Kidney epithelial cell (primary cell): ENCODE measurements around the gene GIPC3. TPM values are rescaled to one million over a fixed set of nuclear protein-coding genes. Genes with fewer than 3 reads are reported as not detected.

Experiments used
- DNase-seq: peaks from one replicate; pipeline ENCODE4 v3.0.0-alpha.2; 2010; ENCODE audit warnings: low read depth
- H3K27me3 ChIP-seq: 2 replicates; pipeline ENCODE4 v1.6.0; 2011; ENCODE audit warnings: low read length; ENCODE audit not compliant: control insufficient read depth, insufficient read depth
- H3K36me3 ChIP-seq: 2 replicates; pipeline ENCODE4 v1.5.1; 2011; ENCODE audit warnings: low read length; ENCODE audit not compliant: control insufficient read depth, insufficient read depth
- H3K4me3 ChIP-seq: 2 replicates; pipeline ENCODE4 v1.5.1; 2011; ENCODE audit warnings: low read depth, mild to moderate bottlenecking, control low read depth, low read length
- CTCF ChIP-seq: IDR thresholded peaks from 2 replicates; pipeline ENCODE4 v1.5.1; 2011; ENCODE audit warnings: mild to moderate bottlenecking, moderate library complexity, low read length, control low read depth, inconsistent platforms; ENCODE audit not compliant: insufficient read depth, poor library complexity, severe bottlenecking
- total RNA-seq: library from RNA; depleted of rRNA; stranded (reverse); fragments of >200 nt; gene quantifications from 2 replicates; pipeline ENCODE4 v1.2.3, GENCODE V29; 2015

GIPC3 gene
- total RNA-seq, 1 donor from 2014 or later: 0.21 TPM

- TF ChIP-seq CTCF: no peak
- no peaks in the 10 kb centered on the region for H3K36me3 ChIP-seq
These were observed 25.8 kb downstream of the GIPC3 start for GRCh38 chr19:3610745-3611717.

GRCh38 chr19:3611841-3612240 lies 26.6 kb downstream of the GIPC3 start:
- H3K27me3 ChIP-seq: no peaks in the 10 kb centered on the region
- no peaks in the 10 kb centered on the region for H3K36me3 ChIP-seq
- H3K4me3 ChIP-seq: no peak overlapping the region
- TF ChIP-seq CTCF: no peak
- no peak for DNase-seq

More at GRCh38 chr19:3610745-3611717, 25.8 kb downstream of the GIPC3 start:
- H3K27me3 ChIP-seq: no peaks in the 10 kb centered on the region
- no peak overlapping the region for H3K4me3 ChIP-seq
- DNase-seq: no peak

GRCh38 chr19:3612330-3612729 lies 27.1 kb downstream of the GIPC3 start:
- Histone ChIP-seq H3K36me3 (no peaks in the 10 kb centered on the region), H3K27me3 (no peaks in the 10 kb centered on the region), H3K4me3 (no peak overlapping the region)
- DNase-seq: no peak
- no peak for TF ChIP-seq CTCF

- no peaks in the 10 kb centered on the region for H3K27me3 ChIP-seq
- H3K36me3 ChIP-seq: no peaks in the 10 kb centered on the region
- no peak for DNase-seq
- TF ChIP-seq CTCF: no peak
- no peak overlapping the region for H3K4me3 ChIP-seq
These were observed 27.8 kb downstream of the GIPC3 start for GRCh38 chr19:3612901-3613741.

GRCh38 chr19:3613818-3614661 lies 28.8 kb downstream of the GIPC3 start:
- H3K4me3 ChIP-seq: no peak overlapping the region
- no peaks in the 10 kb centered on the region for H3K36me3 ChIP-seq
- no peaks in the 10 kb centered on the region for H3K27me3 ChIP-seq
- no peak for DNase-seq
- no peak for TF ChIP-seq CTCF
